ENCODE data around the gene LACRT.

LACRT gene

DNA sequence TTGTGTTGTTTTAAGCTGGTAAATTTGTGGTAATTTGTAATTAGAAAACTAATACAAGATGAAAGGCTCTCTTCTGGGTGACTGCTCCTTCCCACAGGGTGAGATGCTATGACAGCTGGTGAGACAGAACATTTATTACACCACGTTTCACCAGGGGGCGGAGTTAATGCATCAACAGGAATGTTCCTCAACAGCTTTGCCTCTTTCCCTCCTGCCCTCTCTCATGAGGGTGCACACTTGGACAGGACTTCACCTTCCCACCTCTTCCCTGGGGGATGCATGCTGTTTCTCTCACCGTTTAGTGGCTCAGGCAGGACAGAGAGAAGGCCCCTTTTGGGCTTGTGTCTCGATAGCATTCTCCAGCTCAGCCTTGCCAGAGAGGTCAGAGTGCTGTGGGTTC, 32.9 kb downstream of the LACRT start:
- no peak overlapping the region for H3K27ac ChIP-seq
- TF ChIP-seq ZFX (IDR thresholded peaks at IDR 0.05; ENCODE audit: borderline replicate concordance): no peak
- TF ChIP-seq CTCF (IDR thresholded peaks at IDR 0.05): peak; percentile 8; the same call in 1 of the 2 replicates

- TF ChIP-seq CTCF (IDR thresholded peaks at IDR 0.05) (no peak), ZFX (IDR thresholded peaks at IDR 0.05; ENCODE audit: borderline replicate concordance) (no peak)
- H3K27ac ChIP-seq: no peak overlapping the region
Observed at GRCh38 chr12:54598970-54599369, 35.7 kb downstream of the LACRT start.

DNA sequence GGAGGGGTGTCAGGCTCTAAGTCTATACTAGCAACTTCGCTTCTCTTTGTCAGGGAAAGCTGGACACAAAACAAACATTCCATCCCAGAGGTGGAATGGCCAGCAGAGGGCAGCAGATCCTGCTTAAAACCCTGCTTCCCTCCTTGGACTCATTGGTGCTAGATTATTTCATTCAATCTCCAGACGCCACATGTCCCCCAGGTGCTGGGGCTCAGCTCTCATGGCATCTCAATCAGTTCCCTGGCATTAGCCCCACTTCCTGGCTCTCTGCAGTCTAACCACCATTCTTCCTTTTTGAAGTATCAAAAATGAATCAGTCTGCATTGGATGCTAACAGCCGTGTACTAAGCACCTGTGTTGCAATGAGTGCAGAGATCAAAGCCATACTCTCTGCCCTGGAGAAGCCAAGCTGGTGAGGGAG, 38.2 kb downstream of the LACRT start:
- H3K27ac ChIP-seq: no peak overlapping the region
- TF ChIP-seq ZFX (IDR thresholded peaks at IDR 0.05; ENCODE audit: borderline replicate concordance) (no peak), CTCF (IDR thresholded peaks at IDR 0.05) (peak; percentile 99)

- TF ChIP-seq ZFX (IDR thresholded peaks at IDR 0.05; ENCODE audit: borderline replicate concordance): no peak
- no peak for TF ChIP-seq CTCF (IDR thresholded peaks at IDR 0.05)
- no peak overlapping the region for H3K27ac ChIP-seq
Observed at GRCh38 chr12:54595471-54595870, 39.2 kb downstream of the LACRT start.

DNA sequence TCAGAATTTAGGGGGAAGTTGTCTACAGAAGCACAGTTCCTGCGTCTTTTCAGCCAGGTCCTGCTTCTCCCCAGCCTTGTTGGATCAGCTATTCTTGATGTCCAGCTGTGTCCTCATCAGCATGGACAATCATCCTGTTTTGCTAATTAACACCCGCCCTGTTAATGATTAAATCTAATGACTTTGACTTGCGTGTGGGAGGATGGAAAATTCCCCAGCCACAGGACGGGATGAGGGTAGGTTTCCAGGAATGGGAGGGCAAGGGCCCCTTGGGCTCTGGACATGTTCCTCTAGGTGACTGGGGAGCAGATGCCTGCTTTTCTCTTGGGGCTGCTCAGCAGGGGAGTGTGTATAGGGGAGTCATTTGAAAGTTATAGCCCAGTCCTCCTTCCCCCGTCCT, 41.0 kb downstream of the LACRT start:
- TF ChIP-seq CTCF (IDR thresholded peaks at IDR 0.05) (no peak), ZFX (IDR thresholded peaks at IDR 0.05; ENCODE audit: borderline replicate concordance) (no peak)

DNA sequence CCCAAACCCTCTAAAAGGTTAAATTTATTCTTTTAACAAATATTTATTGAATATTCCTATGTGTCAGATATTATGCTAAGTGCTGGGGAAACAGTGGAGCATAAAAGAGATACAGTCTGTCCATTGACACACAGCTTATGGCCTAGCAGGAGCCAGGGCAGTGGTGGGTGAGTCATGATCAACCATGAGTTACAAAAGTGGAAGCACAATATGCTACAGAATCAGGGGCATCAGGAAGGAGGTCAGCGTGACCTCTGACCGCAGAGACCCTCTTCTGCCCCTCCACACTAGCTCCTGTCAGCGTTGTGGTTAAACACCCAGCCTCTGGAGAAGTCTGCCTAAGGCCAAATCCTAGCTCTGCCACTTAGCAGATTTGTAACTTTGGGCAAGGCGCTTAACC, 41.6 kb downstream of the LACRT start:
- TF ChIP-seq ZFX (IDR thresholded peaks at IDR 0.05; ENCODE audit: borderline replicate concordance) (no peak), CTCF (IDR thresholded peaks at IDR 0.05) (no peak)
- no peak overlapping the region for H3K27ac ChIP-seq

More for the DNA sequence above, 41.0 kb downstream of the LACRT start:
- H3K27ac ChIP-seq: no peak overlapping the region

- H3K27ac ChIP-seq: no peak overlapping the region
- TF ChIP-seq ZFX (IDR thresholded peaks at IDR 0.05; ENCODE audit: borderline replicate concordance): no peak
Observed at GRCh38 chr12:54592316-54592715, 42.4 kb downstream of the LACRT start.

DNA sequence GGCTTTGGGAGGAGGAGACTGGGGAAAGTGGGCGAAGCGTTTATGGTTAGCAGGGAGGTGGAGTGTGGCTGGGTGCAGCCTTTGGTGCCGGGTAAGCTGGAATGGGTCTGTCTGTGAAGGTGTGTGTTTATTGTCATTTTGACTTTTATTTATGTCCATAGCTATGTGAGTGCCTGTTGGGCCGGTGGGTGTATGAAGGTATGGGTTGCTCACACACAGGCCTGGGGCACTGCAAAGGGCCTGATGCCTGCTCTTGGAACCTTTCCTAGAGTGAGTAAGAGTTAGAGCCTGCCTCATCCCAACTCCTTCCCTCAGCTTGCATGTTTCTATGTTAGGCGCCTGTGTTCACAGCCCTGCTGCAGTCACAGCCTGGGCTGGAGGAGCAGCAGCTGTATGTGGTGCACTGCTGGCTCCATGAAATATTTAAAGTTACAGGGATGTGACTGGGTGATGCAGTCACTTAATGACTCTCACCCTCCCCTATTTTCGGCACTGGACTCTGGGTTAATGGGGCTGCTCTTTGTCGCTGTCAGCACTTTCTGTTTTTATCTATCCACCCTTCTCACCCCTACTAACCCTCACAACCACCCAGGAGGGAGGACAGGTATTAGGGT, 43.6 kb downstream of the LACRT start:
- H3K27ac ChIP-seq: no peak overlapping the region

More for the DNA sequence above, 43.6 kb downstream of the LACRT start:
- TF ChIP-seq ZFX (IDR thresholded peaks at IDR 0.05; ENCODE audit: borderline replicate concordance): no peak
- no peak for TF ChIP-seq CTCF (IDR thresholded peaks at IDR 0.05)
